ENCODE data around the gene OR6V1.
"Not testable (repeated sequence)": the region's sequence is repeated elsewhere in the genome, so short reads cannot be mapped to it uniquely, and the experiment has no call there.

The OR6V1 gene

DNA sequence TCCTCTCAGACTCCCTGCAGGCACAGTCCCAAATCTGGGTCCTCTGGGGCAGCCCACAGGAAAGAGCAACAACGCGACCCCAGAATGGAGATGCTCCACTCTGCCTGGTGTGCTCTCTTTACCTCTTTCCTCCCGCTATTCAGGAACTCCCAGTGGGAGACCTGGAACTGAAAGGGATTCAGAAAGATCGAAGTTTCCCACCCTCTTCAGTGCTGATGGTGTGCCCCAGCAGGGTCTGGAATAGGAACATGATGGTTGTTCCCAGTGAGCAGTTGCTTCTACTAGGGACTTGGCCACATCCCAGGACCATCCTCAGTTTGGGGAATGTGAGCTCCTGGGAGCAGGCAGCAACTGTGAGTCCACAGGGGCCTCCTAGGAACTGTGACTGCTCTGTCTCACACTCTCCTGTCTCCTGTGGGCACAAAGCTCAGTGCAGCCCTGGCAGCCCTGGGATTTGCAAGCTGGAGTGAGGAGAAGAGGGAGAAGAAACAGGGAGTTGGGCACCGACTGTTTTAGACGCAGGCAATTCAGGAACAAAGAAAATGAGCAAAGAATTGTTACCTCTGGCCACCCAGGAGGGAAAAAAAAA is 17.9 kb downstream of the OR6V1 start:
- TF ChIP-seq CTCF (IDR thresholded peaks at IDR 0.05; ENCODE audit: low read depth, low read length), result no peak
- in situ Hi-C loops (cut with HindIII; ENCODE audit: low sequenced_read_pairs), result no loop called here
- no peak for DNase-seq (ENCODE audit: low read depth, low spot score)
- H3K4me3 ChIP-seq (ENCODE audit: low read depth, low read length), result no peak overlapping the region

DNA sequence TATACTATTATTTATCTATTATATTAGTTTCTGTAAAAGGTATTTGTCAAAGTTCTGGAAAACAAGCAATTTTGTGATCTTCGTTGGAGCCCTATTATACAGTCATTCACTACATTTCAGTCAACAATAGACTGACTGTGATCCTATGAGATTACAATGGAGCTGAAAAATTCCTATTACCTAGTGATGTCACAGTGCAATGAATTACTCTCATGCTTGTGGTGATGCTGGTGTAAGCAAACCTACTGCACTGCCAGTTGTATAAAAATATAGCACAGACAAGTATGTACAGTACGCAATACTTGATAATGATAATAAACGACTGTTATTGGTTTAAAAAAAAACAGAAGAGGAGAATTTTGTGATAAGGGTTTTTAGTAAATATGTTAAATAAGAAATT is 21.4 kb downstream of the OR6V1 start:
- no peak for TF ChIP-seq CTCF (IDR thresholded peaks at IDR 0.05; ENCODE audit: low read depth, low read length)
- in situ Hi-C loops (cut with HindIII; ENCODE audit: low sequenced_read_pairs), result no loop called here

GRCh38 chr7:143074141-143074540 is 22.0 kb downstream of the OR6V1 start:
- in situ Hi-C loops (cut with HindIII; ENCODE audit: low sequenced_read_pairs), result no loop called here
- H3K4me3 ChIP-seq (ENCODE audit: low read depth, low read length), result no peak overlapping the region
- no peak for DNase-seq (ENCODE audit: low read depth, low spot score)
- no peak for TF ChIP-seq CTCF (IDR thresholded peaks at IDR 0.05; ENCODE audit: low read depth, low read length)

More for the DNA sequence above, 21.4 kb downstream of the OR6V1 start:
- H3K4me3 ChIP-seq (ENCODE audit: low read depth, low read length), result no peak overlapping the region
- no peak for DNase-seq (ENCODE audit: low read depth, low spot score)

GRCh38 chr7:143085109-143085508 is 33.0 kb downstream of the OR6V1 start:
- TF ChIP-seq CTCF (IDR thresholded peaks at IDR 0.05; ENCODE audit: low read depth, low read length), result no peak
- no peak for DNase-seq (ENCODE audit: low read depth, low spot score)
- in situ Hi-C loops (cut with HindIII; ENCODE audit: low sequenced_read_pairs), result no loop called here
- H3K4me3 ChIP-seq (ENCODE audit: low read depth, low read length), result no peak overlapping the region

DNA sequence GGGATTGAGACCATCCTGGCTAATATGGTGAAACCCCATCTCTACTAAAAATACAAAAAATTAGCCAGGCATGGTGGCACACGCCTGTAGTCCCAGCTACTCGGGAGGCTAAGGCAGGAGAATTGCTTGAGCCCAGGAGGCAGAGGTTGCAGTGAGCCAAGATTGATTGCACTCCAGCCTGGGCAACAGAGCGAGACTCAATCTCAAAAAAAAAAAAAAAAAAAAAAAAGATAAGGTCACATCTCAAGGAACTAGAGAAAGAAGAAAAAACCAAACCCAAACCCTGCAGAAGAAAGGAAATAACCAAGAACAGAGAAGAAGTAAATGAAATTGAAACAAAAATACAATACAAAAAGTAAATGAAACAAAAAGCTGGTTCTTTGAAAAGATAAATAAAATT is 33.5 kb downstream of the OR6V1 start:
- in situ Hi-C loops (cut with HindIII; ENCODE audit: low sequenced_read_pairs); DNase-seq (ENCODE audit: low read depth, low spot score); H3K4me3 ChIP-seq (ENCODE audit: low read depth, low read length): not testable (repeated sequence)

DNA sequence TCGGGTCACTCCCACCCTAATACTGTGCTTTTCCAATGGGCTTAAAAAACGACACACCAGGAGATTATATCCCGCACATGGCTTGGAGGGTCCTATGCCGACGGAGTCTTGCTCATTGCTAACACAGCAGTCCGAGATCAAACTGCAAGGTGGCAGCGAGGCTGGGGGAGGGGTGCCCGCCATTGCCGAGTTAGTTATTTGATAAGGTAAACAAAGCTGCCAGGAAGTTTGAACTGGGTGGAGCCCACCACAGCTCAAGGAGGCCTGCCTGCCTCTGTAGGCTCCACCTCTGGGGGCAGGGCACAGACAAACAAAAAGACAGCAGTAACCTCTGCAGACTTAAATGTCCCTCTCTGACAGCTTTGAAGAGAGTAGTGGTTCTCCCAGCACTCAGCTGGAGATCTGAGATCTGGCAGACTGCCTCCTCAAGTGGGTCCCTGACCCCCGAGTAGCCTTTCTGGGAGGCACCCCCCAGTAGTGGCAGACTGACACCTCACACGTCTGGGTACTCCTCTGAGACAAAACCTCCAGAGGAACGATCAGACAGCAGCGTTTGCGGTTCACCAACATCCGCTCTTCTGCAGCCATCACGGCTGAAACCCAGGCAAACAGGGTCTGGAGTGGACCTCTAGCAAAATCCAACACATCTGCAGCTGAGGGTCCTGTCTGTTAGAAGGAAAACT is 36.5 kb downstream of the OR6V1 start:
- H3K4me3 ChIP-seq (ENCODE audit: low read depth, low read length); DNase-seq (ENCODE audit: low read depth, low spot score); in situ Hi-C loops (cut with HindIII; ENCODE audit: low sequenced_read_pairs): not testable (repeated sequence)

DNA sequence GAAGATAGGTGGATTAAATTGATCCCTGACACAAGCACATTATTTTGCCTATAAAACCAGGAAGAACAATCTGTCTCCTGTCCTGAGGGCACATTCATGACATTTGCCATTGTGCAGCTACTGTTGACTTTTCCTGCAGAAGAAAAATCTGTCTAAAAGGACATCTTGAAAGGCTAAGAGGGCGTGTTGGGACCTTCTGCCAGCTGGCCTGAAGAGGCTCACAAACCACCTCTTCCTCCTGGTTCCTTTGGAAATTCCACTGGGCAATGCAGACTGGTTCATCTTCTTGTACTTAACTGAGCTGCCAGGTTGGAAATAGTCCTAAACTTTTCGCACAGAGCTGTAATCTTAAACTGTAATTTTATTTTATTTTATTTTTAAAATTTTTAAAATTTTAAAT is 44.0 kb downstream of the OR6V1 start:
- H3K4me3 ChIP-seq (ENCODE audit: low read depth, low read length), result no peak overlapping the region
- in situ Hi-C loops (cut with HindIII; ENCODE audit: low sequenced_read_pairs), result no loop called here
- DNase-seq (ENCODE audit: low read depth, low spot score), result no peak
- no peak for TF ChIP-seq CTCF (IDR thresholded peaks at IDR 0.05; ENCODE audit: low read depth, low read length)

DNA sequence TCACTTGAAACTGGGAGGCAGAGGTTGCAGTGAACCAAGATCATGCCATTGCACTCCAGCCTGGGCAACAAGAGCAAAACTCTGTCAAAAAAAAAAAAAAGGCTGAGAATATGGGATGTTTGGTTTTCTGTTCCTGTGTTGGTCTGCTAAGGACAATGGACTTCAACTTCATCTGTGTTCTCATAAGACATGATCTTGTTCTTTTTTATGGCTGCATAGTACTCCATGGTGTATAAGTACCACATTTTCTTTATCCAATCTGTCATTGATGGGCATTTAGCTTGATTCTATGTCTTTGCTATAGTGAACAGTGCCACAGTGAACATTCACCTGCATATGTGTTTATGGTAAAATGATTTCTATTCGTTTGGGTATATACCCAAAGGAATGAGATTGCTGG is 47.4 kb downstream of the OR6V1 start:
- in situ Hi-C loops (cut with HindIII; ENCODE audit: low sequenced_read_pairs); DNase-seq (ENCODE audit: low read depth, low spot score); H3K4me3 ChIP-seq (ENCODE audit: low read depth, low read length): not testable (repeated sequence)

Data from astrocyte of the spinal cord (primary cell).